GM21786 (cell line): Measurements from ENCODE around the gene PACSIN1.

ENCODE experiments used
- ATAC-seq: cut with Tn5 transposase; IDR thresholded peaks from one replicate; pipeline ENCODE4 v1.9.1; 2021; ENCODE audit not compliant: unreplicated experiment

Gene PACSIN1

GRCh38 chr6:34465531-34466241 lies at the start of gene PACSIN1:
Gene PACSIN1 (plus strand): TSS chr6:34466076. CDS start chr6:34526306, 60,230 bp downstream.
- no peak for ATAC-seq

DNA sequence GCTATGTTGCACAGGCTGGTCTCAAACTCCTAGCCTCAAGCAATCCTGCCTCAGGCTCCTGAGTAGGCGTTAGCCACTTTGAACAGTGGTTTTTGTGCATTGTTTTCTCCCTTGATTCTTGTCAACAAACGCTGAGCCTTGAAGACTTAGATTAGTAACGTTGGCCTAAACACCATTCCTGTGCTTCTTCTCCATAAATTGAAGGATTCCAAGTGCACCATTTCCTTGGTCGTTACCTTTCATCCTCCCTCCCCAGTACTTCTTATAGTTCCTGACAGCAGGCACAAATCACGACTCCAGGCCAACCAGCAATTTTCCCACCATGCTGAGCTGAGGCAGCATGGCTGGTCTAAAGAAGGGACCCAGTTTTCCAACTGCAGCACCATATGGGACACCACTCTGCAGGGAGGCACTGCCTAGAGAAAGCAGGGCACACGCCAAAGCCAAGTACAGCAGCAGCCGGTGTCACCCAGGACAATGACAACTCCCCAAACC lies 49.0 kb upstream of the PACSIN1 start:
- ATAC-seq, result no peak

- ATAC-seq, result no peak
Observed at GRCh38 chr6:34418367-34418766, 47.5 kb upstream of the PACSIN1 start.

GRCh38 chr6:34423254-34423653 lies 42.6 kb upstream of the PACSIN1 start:
- ATAC-seq, result no peak

GRCh38 chr6:34424200-34425131 lies 41.4 kb upstream of the PACSIN1 start:
- ATAC-seq, result no peak

- no peak for ATAC-seq
Observed at GRCh38 chr6:34425132-34425497, 40.8 kb upstream of the PACSIN1 start.

GRCh38 chr6:34425498-34426410 lies 40.1 kb upstream of the PACSIN1 start, which contains the start of gene RPS10:
Gene RPS10 (minus strand): TSS chr6:34426069. CDS start chr6:34425221, 848 bp downstream.
- ATAC-seq, result peak; percentile 85

GRCh38 chr6:34435916-34436315 lies 30.0 kb upstream of the PACSIN1 start:
- no peak for ATAC-seq

DNA sequence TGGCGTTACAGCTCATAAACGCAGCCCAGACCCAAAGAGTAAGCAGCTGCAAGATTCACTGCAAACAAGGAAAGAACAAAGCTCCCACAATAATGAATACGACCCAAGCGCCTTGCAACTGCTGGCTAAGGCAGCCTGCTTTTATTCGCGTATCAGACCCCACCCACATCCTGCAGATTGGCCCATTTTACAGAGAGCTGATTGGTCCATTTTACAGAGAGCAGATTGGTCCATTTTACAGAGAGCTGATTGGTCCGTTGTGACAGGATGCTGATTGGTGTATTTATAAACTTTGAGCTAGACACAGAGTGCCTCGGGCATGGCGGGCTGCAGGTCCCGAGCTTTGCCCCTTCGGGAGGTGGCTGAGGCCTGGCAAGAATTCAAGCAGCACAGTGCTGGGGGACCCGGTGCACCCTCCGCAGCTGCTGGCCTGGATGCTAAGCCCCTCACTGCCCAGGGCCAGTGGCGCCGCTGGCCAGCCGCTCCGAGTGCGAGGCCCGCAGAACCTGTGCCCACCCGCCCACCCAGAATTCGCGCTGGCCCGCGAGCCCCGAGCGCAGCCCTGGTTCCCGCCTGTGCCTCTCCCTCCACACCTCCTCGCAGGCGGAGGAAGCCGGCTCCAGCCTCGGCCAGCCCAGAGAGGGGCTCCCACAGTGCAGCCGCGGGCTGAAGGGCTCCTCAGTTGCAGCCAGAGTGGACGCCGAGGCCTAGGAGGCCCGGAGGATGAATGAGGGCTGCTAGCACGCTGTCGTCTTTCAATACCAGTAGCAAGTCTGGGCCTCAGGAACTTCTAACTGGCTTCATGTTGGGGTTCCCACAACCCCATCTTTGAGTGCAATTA lies 28.9 kb upstream of the PACSIN1 start:
- no peak for ATAC-seq

GRCh38 chr6:34437644-34437970 lies 28.3 kb upstream of the PACSIN1 start:
- ATAC-seq, result no peak

- no peak for ATAC-seq
Observed at GRCh38 chr6:34438705-34439104, 27.2 kb upstream of the PACSIN1 start.

DNA sequence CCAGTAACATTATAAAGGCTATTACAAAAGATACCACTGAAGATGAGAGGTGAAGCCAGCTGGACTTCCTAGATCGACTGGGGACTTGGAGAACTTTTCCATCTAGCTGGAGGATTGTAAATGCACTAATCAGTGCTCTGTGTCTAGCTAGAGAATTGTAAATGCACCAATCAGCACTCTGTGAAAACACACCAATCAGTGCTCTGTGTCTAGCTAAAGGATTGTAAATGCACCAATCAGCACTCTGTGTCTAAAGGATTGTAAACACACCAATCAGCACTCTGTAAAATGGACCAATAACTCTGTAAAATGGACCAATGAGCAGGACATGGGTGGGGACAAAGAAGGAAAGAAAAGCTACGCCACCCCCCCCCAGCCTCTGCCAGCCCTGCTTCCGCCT lies 26.4 kb upstream of the PACSIN1 start:
- no peak for ATAC-seq

- ATAC-seq, result no peak
Observed at GRCh38 chr6:34441526-34441925, 24.4 kb upstream of the PACSIN1 start.

- ATAC-seq, result no peak
Observed at GRCh38 chr6:34445313-34445860, 20.5 kb upstream of the PACSIN1 start.

DNA sequence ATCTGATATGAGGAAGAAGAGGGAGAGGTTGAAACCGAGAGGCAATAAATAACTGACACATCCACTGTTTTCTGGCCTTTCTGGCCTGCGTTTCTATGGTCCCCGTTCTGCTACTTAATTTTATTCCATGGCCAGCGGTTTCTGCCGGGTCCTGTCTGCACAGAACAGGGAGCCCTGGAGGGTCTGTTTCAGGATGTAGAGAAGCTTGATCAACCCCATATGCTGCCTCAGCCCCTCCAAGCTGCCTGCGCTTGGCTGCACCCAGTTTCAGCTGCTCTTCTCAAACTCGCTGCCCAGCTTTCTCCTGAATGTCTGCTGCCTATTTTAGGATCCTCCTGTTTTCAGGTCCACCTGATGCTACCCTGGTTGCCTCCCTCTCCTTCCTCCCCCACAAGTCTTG lies 18.5 kb upstream of the PACSIN1 start:
- ATAC-seq, result no peak

GRCh38 chr6:34447910-34448309 lies 18.0 kb upstream of the PACSIN1 start:
- no peak for ATAC-seq

DNA sequence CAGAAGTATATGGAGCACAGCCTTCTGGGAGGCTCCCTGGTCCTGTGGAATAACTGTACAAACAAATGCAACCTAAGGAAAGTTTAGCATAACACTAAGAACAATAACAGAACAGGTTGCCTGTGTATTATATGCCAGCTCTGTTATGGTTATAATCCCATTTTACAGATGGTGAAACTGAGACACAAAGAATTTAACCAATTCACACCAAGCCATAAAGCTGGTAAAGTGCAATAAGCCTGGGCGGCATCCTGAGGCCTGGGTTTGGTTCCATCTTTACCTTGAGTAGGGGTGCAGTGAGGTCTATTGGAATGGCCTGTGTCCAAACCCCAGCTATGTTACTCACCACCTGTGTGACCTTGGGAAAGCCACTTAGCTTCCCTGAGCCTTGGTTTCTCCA lies 14.7 kb upstream of the PACSIN1 start:
- no peak for ATAC-seq

- no peak for ATAC-seq
Observed at GRCh38 chr6:34455831-34456230, 10.0 kb upstream of the PACSIN1 start.

DNA sequence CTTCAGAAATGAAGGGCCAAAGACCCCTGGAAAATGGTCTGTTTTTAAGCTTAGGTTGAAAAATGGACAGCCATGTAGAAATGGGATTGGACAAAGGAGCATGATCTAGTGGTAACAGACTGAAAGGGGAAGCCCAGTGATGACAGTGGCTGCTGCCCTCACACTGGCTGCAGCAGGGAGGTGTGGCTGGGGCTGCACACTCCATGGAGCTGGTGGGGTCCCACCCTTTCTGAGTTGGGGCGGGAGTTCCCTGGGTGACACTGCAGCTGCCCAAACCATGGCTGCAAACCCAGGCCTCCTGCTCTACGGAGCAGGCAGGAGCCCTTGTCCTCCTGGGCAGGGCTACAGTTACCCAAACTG lies 8.5 kb upstream of the PACSIN1 start:
- no peak for ATAC-seq
